Heart right ventricle (tissue), 16 donors: ENCODE measurements around the gene NIFK. TPM values are rescaled to one million over a fixed set of nuclear protein-coding genes. Genes with fewer than 3 reads are reported as not detected.
"Not testable (repeated sequence)": the region's sequence is repeated elsewhere in the genome, so short reads cannot be mapped to it uniquely, and the experiment has no call there.

ENCODE experiments used
- ATAC-seq, 8 donors: fragments of 200-7000 bp; cut with Tn5 transposase; one replicate each; pipeline ENCODE4 v1.9.1; 2020; ENCODE audit warnings: mild to moderate bottlenecking in 8 of 8, moderate library complexity in 8 of 8, moderate number of reproducible peaks in 1 of 8
- DNase-seq, 2 donors: peaks; one replicate each; pipeline ENCODE4 v3.0.0-alpha.2; 2020
- H3K27ac ChIP-seq, 10 donors: fragments of 200-600 bp; sonication (generic) in 2 of 10; one replicate each; pipeline versions ENCODE4 v1.5.0 to v1.8.0; 2020 to 2022; ENCODE audit warnings: mild to moderate bottlenecking in 3 of 10
- H3K27me3 ChIP-seq, 7 donors: fragments of 200-600 bp; one replicate each; pipeline ENCODE4 v1.8.0; 2021 to 2022; ENCODE audit warnings: mild to moderate bottlenecking in 2 of 7
- H3K36me3 ChIP-seq, 9 donors: fragments of 200-600 bp; sonication (generic) in 1 of 9; one replicate each; pipeline versions ENCODE4 v1.5.0 to v1.8.0; 2020 to 2022; ENCODE audit warnings: mild to moderate bottlenecking in 2 of 9
- H3K4me1 ChIP-seq, 9 donors: fragments of 200-600 bp; sonication (generic) in 1 of 9; one replicate each; pipeline versions ENCODE4 v1.5.0 to v1.8.0; 2020 to 2022; ENCODE audit warnings: mild to moderate bottlenecking in 4 of 9
- H3K4me3 ChIP-seq, 10 donors: fragments of 200-600 bp; sonication (generic) in 2 of 10; one replicate each; pipeline versions ENCODE4 v1.5.0 to v1.8.0; 2020 to 2022; ENCODE audit warnings: mild to moderate bottlenecking in 7 of 10, moderate library complexity in 2 of 10
- H3K9me3 ChIP-seq, 11 donors: fragments of 200-600 bp in 10 of 11; sonication (generic) in 2 of 11; one replicate each; pipeline versions ENCODE4 v1.5.0 to v1.8.0; 2013 to 2022; ENCODE audit warnings: mild to moderate bottlenecking in 2 of 11, control low read depth in 1 of 11, moderate library complexity in 1 of 11
- CTCF ChIP-seq, 9 donors: fragments of 200-600 bp; sonication (generic) in 2 of 9; IDR thresholded peaks; one replicate each; pipeline versions ENCODE4 v1.5.0 to v1.8.0; 2021 to 2022; ENCODE audit warnings: antibody characterized with exemption in 9 of 9, mild to moderate bottlenecking in 5 of 9, moderate library complexity in 1 of 9
- WGBS, 2 donors: extraction: QIAGEN DNeasy Blood & Tissue Kit; methylation state at CpG; one replicate each; pipeline ENCODE4 v1.1.7; 2013; ENCODE audit warnings: inconsistent platforms in 1 of 2; 5-methylcytosine and 5-hydroxymethylcytosine counted together
- intact Hi-C, 10 donors: fragments of 100-400 bp; cut with DNase I; formaldehyde crosslinking; loops; one replicate each; pipeline versions ENCODE4 v1.11.1 to v1.14.2; 2022
- polyA plus RNA-seq, 2 donors: library from polyadenylated mRNA; stranded (reverse); fragments of 200-250 nt; gene quantifications; one replicate each; pipeline ENCODE4 v1.2.3, GENCODE V29; 2013
- total RNA-seq, 10 donors: library from RNA; stranded (reverse); fragmentation: NEBNext Ultra II Directional in 3 of 10; extraction: Animal tissue kit (Norgen Biotek cat#: 25700) in 3 of 10; gene quantifications; one replicate each; pipeline versions ENCODE4 v1.2.1 to v1.2.4, GENCODE V29; 2021 to 2023
- donor health status: Arrhythmogenic right ventricular cardiomyopathy.
- donor health status: ischemic (EF 13 %, LVEDD 7.1; RV severe dilation, severe dysfunction).
- donor health status: healthy with polysubstance abuse.
- donor health status: DM: no; HTN: yes; CAD: no.
- donor health status: DM: no; HTN: no; CAD: no.
- donor health status: ischemic (EF 25% LVEDD 6.9; RV normal size, moderate dysfunction).
- donor health status: ischemic (EF 25% LVEDD 5.7; RV mildly dilated, moderate dysfunction).
- donor health status: healthy.
- donor health status: DM: yes; HTN: yes; CAD: no.
- donor health status: Ischemic cardiomyopathy.
- donor health status: ischemic (EF 35%, LVEDD 5.7; RV mildly dilated, moderate dysfunction).
- donor health status: nonischemic (EF 11% LVEDD 7.7; RV severe dilation, severe dysfunction).
- donor health status: DM: yes; HTN: yes; CAD: no.
- donor health status: PGD.
- donor health status: ischemic (EF 29% LVEDD 5.4; RV normal size, mild dysfunction).
- donor health status: nonischemic (EF 23%, LVEDD 6.1; RV moderate dilation, normal function).

Gene NIFK
- total and polyA plus RNA-seq, 12 donors, result 20.8 to 37.6 (median 26.6) TPM

GRCh38 chr2:121740973-121741372, 4.3 kb upstream of the NIFK start:
- H3K27ac ChIP-seq, result no peak overlapping the region
- intact Hi-C loops, result no loop called here
- 85 to 90% methylated on average over 6 of the region's 6 CpGs for WGBS, 2 donors
- no peaks in the 10 kb centered on the region for H3K27me3 ChIP-seq
- H3K9me3 ChIP-seq, result no peaks in the 10 kb centered on the region
- H3K4me1 ChIP-seq, result peaks cover 0 to 8% (median 5%) of the 10 kb centered on the region in 9 donors
- no peak for DNase-seq
- H3K4me3 ChIP-seq, result no peak overlapping the region
- no peak for TF ChIP-seq CTCF (IDR thresholded peaks at IDR 0.05)
- H3K36me3 ChIP-seq, result no peaks in the 10 kb centered on the region
- no peak for ATAC-seq

GRCh38 chr2:121736140-121736461, 574 bp downstream of the NIFK start:
- no peak for TF ChIP-seq CTCF (IDR thresholded peaks at IDR 0.05)
- Histone ChIP-seq H3K27ac (peak overlapping the region in 9 of 10 donors; percentile 43 to 93 (median 78)), H3K27me3 (no peaks in the 10 kb centered on the region), H3K9me3 (no peaks in the 10 kb centered on the region), H3K4me3 (peak overlapping the region; percentile 68 to 99 (median 75)), H3K36me3 (peaks cover 0 to 43% (median 33%) of the 10 kb centered on the region in 9 donors), H3K4me1 (peaks cover 0 to 21% (median 15%) of the 10 kb centered on the region in 9 donors)
- intact Hi-C loops, result loop anchor here in 2 of 10 donors (1.0 to 5.0 kb wide), 3 partner anchors 19 to 206 kb away; partner anchors contain the start of genes RNU4ATAC (in 2 of the 2) and TSN (in 1 of the 2)
- 0 to 1% methylated on average over 8 of the region's 8 CpGs for WGBS, 2 donors
- ATAC-seq, result no peak
- DNase-seq, result no peak

- Histone ChIP-seq H3K36me3 (peaks cover 0 to 48% (median 38%) of the 10 kb centered on the region in 9 donors), H3K4me3 (peak overlapping the region; percentile 68 to 99 (median 75)), H3K27ac (peak overlapping the region in 9 of 10 donors; percentile 43 to 93 (median 78)), H3K27me3 (no peaks in the 10 kb centered on the region), H3K9me3 (no peaks in the 10 kb centered on the region), H3K4me1 (peaks cover 0 to 21% (median 15%) of the 10 kb centered on the region in 9 donors)
- WGBS, 2 donors, result 42 to 43% methylated on average over 10 of the region's 10 CpGs
- DNase-seq (no peak), ATAC-seq (no peak)
- TF ChIP-seq CTCF (IDR thresholded peaks at IDR 0.05), result no peak
- intact Hi-C loops, result loop anchor here in 2 of 10 donors (1.0 to 5.0 kb wide), 3 partner anchors 19 to 205 kb away; partner anchors contain the start of genes RNU4ATAC (in 2 of the 2) and TSN (in 1 of the 2)
Measured at GRCh38 chr2:121735518-121736074, 1.1 kb downstream of the NIFK start.

- H3K27ac ChIP-seq, intact Hi-C loops, ATAC-seq, H3K9me3 ChIP-seq, DNase-seq, H3K27me3 ChIP-seq, H3K4me3 ChIP-seq: not testable (repeated sequence)
- H3K36me3 ChIP-seq, result peaks cover 0 to 59% (median 47%) of the 10 kb centered on the region in 9 donors
- peaks cover 0 to 21% (median 15%) of the 10 kb centered on the region in 9 donors for H3K4me1 ChIP-seq
- WGBS, 2 donors, result 94 to 98% methylated on average over 11 of the region's 11 CpGs
Measured at GRCh38 chr2:121734544-121734943, 2.1 kb downstream of the NIFK start.

- TF ChIP-seq CTCF (IDR thresholded peaks at IDR 0.05), result no peak
- peaks cover 0 to 90% (median 49%) of the 10 kb centered on the region in 9 donors for H3K36me3 ChIP-seq
- peaks cover 0 to 16% (median 11%) of the 10 kb centered on the region in 9 donors for H3K4me1 ChIP-seq
- H3K9me3 ChIP-seq, result no peaks in the 10 kb centered on the region
- H3K27me3 ChIP-seq, result no peaks in the 10 kb centered on the region
- H3K27ac ChIP-seq, result no peak overlapping the region
- no peak for ATAC-seq
- H3K4me3 ChIP-seq, result no peak overlapping the region
- intact Hi-C loops, result no loop called here
- no peak for DNase-seq
- 77 to 86% methylated on average over 6 of the region's 6 CpGs for WGBS, 2 donors
Measured at GRCh38 chr2:121731366-121731765, 5.3 kb downstream of the NIFK start.
